ENCODE data around the gene CAPS2.

DNA sequence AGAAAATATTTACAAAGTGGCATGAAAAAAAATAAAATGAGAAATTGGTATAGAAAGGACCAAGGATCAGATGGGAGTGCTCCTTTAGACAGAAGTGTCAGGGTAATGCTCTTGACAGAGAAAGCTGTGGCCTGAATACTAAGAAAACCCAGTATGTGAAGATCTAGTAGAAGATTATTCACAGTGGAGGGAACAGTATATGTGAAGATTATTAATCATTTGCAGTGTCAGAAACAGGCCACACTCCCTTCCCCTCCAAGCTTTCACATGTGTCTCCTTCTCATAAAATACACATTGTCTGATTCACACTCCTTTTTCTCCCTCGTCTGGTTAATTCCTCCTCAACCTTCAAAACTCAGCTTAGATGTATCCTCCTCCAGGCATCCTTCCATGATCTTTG, 41.3 kb downstream of the CAPS2 start:
- TF ChIP-seq, protein P1, sequence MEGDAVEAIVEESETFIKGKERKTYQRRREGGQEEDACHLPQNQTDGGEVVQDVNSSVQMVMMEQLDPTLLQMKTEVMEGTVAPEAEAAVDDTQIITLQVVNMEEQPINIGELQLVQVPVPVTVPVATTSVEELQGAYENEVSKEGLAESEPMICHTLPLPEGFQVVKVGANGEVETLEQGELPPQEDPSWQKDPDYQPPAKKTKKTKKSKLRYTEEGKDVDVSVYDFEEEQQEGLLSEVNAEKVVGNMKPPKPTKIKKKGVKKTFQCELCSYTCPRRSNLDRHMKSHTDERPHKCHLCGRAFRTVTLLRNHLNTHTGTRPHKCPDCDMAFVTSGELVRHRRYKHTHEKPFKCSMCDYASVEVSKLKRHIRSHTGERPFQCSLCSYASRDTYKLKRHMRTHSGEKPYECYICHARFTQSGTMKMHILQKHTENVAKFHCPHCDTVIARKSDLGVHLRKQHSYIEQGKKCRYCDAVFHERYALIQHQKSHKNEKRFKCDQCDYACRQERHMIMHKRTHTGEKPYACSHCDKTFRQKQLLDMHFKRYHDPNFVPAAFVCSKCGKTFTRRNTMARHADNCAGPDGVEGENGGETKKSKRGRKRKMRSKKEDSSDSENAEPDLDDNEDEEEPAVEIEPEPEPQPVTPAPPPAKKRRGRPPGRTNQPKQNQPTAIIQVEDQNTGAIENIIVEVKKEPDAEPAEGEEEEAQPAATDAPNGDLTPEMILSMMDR (IDR thresholded peaks at IDR 0.05) = no peak
- no peak for TF ChIP-seq POLR2A (IDR thresholded peaks at IDR 0.05)

All from uterus (tissue), 2 donors.